H1 (cell line): ENCODE measurements around the gene KCNIP2. TPM values are rescaled to one million over a fixed set of nuclear protein-coding genes. Genes with fewer than 3 reads are reported as not detected.

Experiments
- BCL11A ChIP-seq, 2 experiments: IDR thresholded peaks; one replicate each; pipeline ENCODE4 v1.6.1; 2011; ENCODE audit warnings: low read depth in 2 of 2, low read length in 2 of 2, mild to moderate bottlenecking in 2 of 2
- BRCA1 ChIP-seq: IDR thresholded peaks from 2 replicates; pipeline ENCODE4 v1.6.1; 2012; ENCODE audit warnings: low read depth, low read length, improper control_type of control experiment
- CBX8 ChIP-seq: fragments of 300-800, 300-1000 bp; sonication (generic); IDR thresholded peaks from 2 replicates; pipeline ENCODE4 v1.7.1; 2016; ENCODE audit warnings: low read depth, low read length, borderline replicate concordance
- GABPA ChIP-seq: IDR thresholded peaks from 2 replicates; pipeline ENCODE4 v1.6.1; 2011; ENCODE audit warnings: mild to moderate bottlenecking, low read length, moderate library complexity, borderline replicate concordance; ENCODE audit not compliant: insufficient read depth
- HDAC2 ChIP-seq, 2 experiments: fragments of 300-600 bp in 1 of 2; sonication (generic) in 1 of 2; IDR thresholded peaks; 2 replicates each; pipeline ENCODE4 v1.6.1; 2011 to 2012; ENCODE audit warnings: low read depth in 2 of 2, low read length in 2 of 2, mild to moderate bottlenecking in 2 of 2, moderate library complexity in 2 of 2, borderline replicate concordance in 1 of 2, inconsistent platforms in 1 of 2
- KDM4A ChIP-seq: IDR thresholded peaks from one replicate; pipeline ENCODE4 v1.7.1; 2012; ENCODE audit warnings: low read depth, mild to moderate bottlenecking, moderate library complexity, low read length, inconsistent platforms; ENCODE audit not compliant: severe bottlenecking
- KDM5A ChIP-seq: fragments of 200-600 bp; IDR thresholded peaks from 2 replicates; pipeline ENCODE4 v1.7.1; 2012; ENCODE audit warnings: mild to moderate bottlenecking, low read length, inconsistent platforms, mixed read lengths
- NANOG ChIP-seq: IDR thresholded peaks from 2 replicates; pipeline ENCODE4 v1.6.1; 2011; ENCODE audit warnings: low read length, low read depth, mild to moderate bottlenecking, inconsistent platforms; ENCODE audit not compliant: insufficient read depth, poor library complexity, severe bottlenecking
- NRF1 ChIP-seq: IDR thresholded peaks from 2 replicates; pipeline ENCODE4 v1.6.1; 2011; ENCODE audit warnings: mild to moderate bottlenecking, low read depth, low read length, improper control_type of control experiment
- RAD21 ChIP-seq, 2 experiments: IDR thresholded peaks in 1 of 2; conservative IDR thresholded peaks in 1 of 2; 2 replicates each; pipeline ENCODE4 v1.6.1; 2011; ENCODE audit warnings: low read depth in 2 of 2, low read length in 2 of 2, improper control_type of control experiment in 1 of 2, inconsistent platforms in 1 of 2, mild to moderate bottlenecking in 1 of 2, moderate library complexity in 1 of 2
- RBBP5 ChIP-seq: IDR thresholded peaks from 2 replicates; pipeline ENCODE4 v1.7.1; 2012; ENCODE audit warnings: low read depth, mild to moderate bottlenecking, inconsistent platforms, low read length, moderate library complexity, borderline replicate concordance
- SIN3A ChIP-seq, 2 experiments: IDR thresholded peaks in 1 of 2; conservative IDR thresholded peaks in 1 of 2; 2 replicates each; pipeline ENCODE4 v1.6.1; 2011 to 2012; ENCODE audit warnings: low read length in 2 of 2, improper control_type of control experiment in 1 of 2, low read depth in 1 of 2, mild to moderate bottlenecking in 1 of 2
- SP2 ChIP-seq: IDR thresholded peaks from 2 replicates; pipeline ENCODE4 v1.6.1; 2012; ENCODE audit warnings: mild to moderate bottlenecking, low read length, inconsistent platforms
- SP4 ChIP-seq: IDR thresholded peaks from 2 replicates; pipeline ENCODE4 v1.6.1; 2012; ENCODE audit warnings: low read length, inconsistent platforms
- TAF7 ChIP-seq: optimal IDR thresholded peaks from 2 replicates; pipeline ENCODE3; 2011; ENCODE audit warnings: low read depth, mild to moderate bottlenecking, inconsistent platforms, low read length, moderate library complexity, borderline replicate concordance
- YY1 ChIP-seq: IDR thresholded peaks from 2 replicates; pipeline ENCODE4 v1.6.1; 2011; ENCODE audit warnings: low read depth, mild to moderate bottlenecking, low read length
- polyA plus RNA-seq, 7 experiments: library from polyadenylated mRNA; depleted of rRNA in 3 of 7; stranded (reverse) in 5 of 7; unstranded in 2 of 7; fragments of >200 nt in 5 of 7; fragments of 200-250 nt in 2 of 7; gene quantifications; 1 replicate in 5 of 7; 2 replicates in 1 of 7; 4 replicates in 1 of 7; pipeline versions ENCODE4 v1.2.1 to v1.2.3, GENCODE V29; 2011 to 2013; ENCODE audit warnings: missing spikeins in 2 of 7, mixed read lengths in 2 of 7
- total RNA-seq: library from RNA; stranded (reverse); fragmentation: NEBNext Ultra II Directional; extraction: Animal tissue kit (Norgen Biotek cat#: 25700); gene quantifications from 2 replicates; pipeline ENCODE4 v1.2.1, GENCODE V29; 2021
- TF ChIP-seq, protein P1 (sequence below): IDR thresholded peaks from 2 replicates; pipeline ENCODE4 v1.6.1; 2012; ENCODE audit warnings: inconsistent platforms
- TF ChIP-seq, protein P2 (sequence below), 3 experiments: IDR thresholded peaks; 1 replicate in 2 of 3; 2 replicates in 1 of 3; pipeline versions ENCODE4 v1.5.1 to v1.6.1; 2011; ENCODE audit warnings: low read length in 3 of 3, mild to moderate bottlenecking in 3 of 3, inconsistent platforms in 2 of 3, low read depth in 1 of 3, moderate library complexity in 1 of 3; ENCODE audit not compliant: insufficient read depth in 1 of 3; ENCODE audit errors: control extremely low read depth in 1 of 3

Gene KCNIP2
- total and polyA plus RNA-seq, 2 of the 8 experiments (the other 6 are each of a cell fraction or from before 2014, with no cell fraction given) = 2.7 to 6.0 TPM

DNA sequence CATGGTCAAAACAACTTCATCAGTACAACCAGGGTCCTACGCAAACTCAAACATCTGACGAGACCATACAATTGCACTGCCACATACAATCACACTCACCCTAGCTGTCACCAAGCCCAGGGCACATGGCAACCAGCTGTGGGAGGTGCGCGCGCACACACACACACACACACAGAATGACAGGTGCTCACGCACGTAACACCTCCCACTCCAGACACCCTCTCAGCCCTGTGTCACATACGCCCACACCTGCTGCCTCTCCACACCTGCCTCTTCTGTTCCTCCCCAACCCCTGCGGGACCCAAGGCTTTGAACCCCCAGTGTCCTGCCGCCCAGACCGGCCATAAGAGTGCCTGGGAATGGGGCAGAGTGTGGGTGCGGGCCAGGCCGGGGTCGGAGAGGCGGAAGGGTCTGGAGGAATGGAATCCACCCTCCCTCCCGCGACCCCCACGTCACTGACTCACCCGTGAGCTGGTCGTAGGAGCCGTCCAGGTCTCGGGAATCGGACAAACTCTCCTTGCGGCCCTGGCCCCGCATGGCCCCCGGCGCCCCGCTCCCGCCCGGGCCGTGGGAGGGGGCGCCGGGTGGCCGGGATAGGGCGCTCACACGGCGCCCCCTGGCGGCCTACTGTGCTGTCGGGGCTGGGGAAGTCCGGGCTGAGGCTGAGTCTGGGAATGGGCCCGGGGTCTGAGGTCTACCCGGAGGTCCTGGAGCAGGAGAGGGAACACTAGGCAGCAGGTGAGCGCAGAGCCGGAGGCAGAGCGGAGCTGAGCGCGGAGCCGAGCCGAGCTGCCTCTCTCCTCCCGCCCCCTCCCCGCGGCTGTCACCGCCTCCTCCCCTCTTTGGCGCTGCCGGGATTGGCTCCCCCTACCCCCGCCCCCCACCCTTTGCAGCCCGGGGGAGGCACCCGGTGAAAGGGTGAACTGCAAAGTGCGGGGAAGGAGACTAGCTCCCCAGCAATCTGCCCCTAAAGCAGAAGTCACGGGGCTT lies at the start of gene KCNIP2 (continued):
- TF ChIP-seq, protein P1, sequence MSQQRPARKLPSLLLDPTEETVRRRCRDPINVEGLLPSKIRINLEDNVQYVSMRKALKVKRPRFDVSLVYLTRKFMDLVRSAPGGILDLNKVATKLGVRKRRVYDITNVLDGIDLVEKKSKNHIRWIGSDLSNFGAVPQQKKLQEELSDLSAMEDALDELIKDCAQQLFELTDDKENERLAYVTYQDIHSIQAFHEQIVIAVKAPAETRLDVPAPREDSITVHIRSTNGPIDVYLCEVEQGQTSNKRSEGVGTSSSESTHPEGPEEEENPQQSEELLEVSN = no peak
- TF ChIP-seq BCL11A (IDR thresholded peaks at IDR 0.05; ENCODE audit: low read depth in 2 of 2, low read length in 2 of 2) (no peak), HDAC2 (IDR thresholded peaks at IDR 0.05; ENCODE audit: borderline replicate concordance in 1 of 2, low read depth in 2 of 2, low read length in 2 of 2) (peak in 1 of 2 experiments; percentile 77; a peak in 1 of 4 replicates), BRCA1 (no peak), RAD21 (IDR thresholded peaks at IDR 0.05 in 1 of 2, conservative IDR thresholded peaks at IDR 0.05 in 1 of 2; ENCODE audit: low read depth in 2 of 2, low read length in 2 of 2) (peak; percentile 37 to 69), CBX8 (no peak), KDM4A (peak; percentile 46), RBBP5 (no peak), NANOG (no peak), TAF7 (peak; percentile 26), KDM5A (no peak), YY1 (peak; percentile 74), GABPA (peak; percentile 78; the same call in 1 of the 2 replicates), SIN3A (conservative IDR thresholded peaks at IDR 0.05 in 1 of 2, IDR thresholded peaks at IDR 0.05 in 1 of 2; ENCODE audit: low read depth in 1 of 2, low read length in 2 of 2) (peak; percentile 32 to 86; a peak in 1 of 4 replicates), SP4 (no peak), SP2 (no peak), NRF1 (0 out of 2 replicates have a peak, but pooled peaks have one; percentile 8)
- TF ChIP-seq, protein P2, sequence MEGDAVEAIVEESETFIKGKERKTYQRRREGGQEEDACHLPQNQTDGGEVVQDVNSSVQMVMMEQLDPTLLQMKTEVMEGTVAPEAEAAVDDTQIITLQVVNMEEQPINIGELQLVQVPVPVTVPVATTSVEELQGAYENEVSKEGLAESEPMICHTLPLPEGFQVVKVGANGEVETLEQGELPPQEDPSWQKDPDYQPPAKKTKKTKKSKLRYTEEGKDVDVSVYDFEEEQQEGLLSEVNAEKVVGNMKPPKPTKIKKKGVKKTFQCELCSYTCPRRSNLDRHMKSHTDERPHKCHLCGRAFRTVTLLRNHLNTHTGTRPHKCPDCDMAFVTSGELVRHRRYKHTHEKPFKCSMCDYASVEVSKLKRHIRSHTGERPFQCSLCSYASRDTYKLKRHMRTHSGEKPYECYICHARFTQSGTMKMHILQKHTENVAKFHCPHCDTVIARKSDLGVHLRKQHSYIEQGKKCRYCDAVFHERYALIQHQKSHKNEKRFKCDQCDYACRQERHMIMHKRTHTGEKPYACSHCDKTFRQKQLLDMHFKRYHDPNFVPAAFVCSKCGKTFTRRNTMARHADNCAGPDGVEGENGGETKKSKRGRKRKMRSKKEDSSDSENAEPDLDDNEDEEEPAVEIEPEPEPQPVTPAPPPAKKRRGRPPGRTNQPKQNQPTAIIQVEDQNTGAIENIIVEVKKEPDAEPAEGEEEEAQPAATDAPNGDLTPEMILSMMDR (IDR thresholded peaks at IDR 0.05; ENCODE audit: control extremely low read depth in 1 of 3, insufficient read depth in 1 of 3, low read depth in 1 of 3, low read length in 3 of 3) = peak; percentile 78 to 91 (median 79)
